Neutrophil (primary cell): ENCODE data around the gene RXRG.
"Not testable (repeated sequence)": the region's sequence is repeated elsewhere in the genome, so short reads cannot be mapped to it uniquely, and the experiment has no call there.

Experiments used
- H3K27ac ChIP-seq: fragments of 200-600 bp; sonication (generic); 2 replicates; pipeline ENCODE4 v1.5.1; 2016; ENCODE audit warnings: mild to moderate bottlenecking, moderate library complexity
- H3K27me3 ChIP-seq: fragments of 200-600 bp; sonication (generic); 2 replicates; pipeline ENCODE4 v1.6.0; 2016; ENCODE audit warnings: mild to moderate bottlenecking
- H3K36me3 ChIP-seq: fragments of 200-600 bp; sonication (generic); 2 replicates; pipeline ENCODE4 v1.5.1; 2017
- H3K4me1 ChIP-seq, 2 experiments: fragments of 200-600 bp in 1 of 2; sonication (generic) in 1 of 2; 1 replicate in 1 of 2; 2 replicates in 1 of 2; pipeline versions ENCODE4 v1.5.1 to v1.6.1; 2013 to 2016; ENCODE audit warnings: low read depth in 1 of 2, low read length in 1 of 2, mild to moderate bottlenecking in 1 of 2, moderate library complexity in 1 of 2; ENCODE audit not compliant: control insufficient read depth in 1 of 2, insufficient read depth in 1 of 2
- H3K4me3 ChIP-seq, 2 experiments: fragments of 200-600 bp in 1 of 2; sonication (generic) in 1 of 2; 1 replicate in 1 of 2; 2 replicates in 1 of 2; pipeline ENCODE4 v1.5.1; 2013 to 2016; ENCODE audit warnings: low read depth in 1 of 2, low read length in 1 of 2, mild to moderate bottlenecking in 1 of 2, moderate library complexity in 1 of 2
- H3K9me3 ChIP-seq: fragments of 200-600 bp; sonication (generic); 2 replicates; pipeline ENCODE4 v1.5.1; 2016
- CTCF ChIP-seq: fragments of 200-600 bp; sonication (generic); IDR thresholded peaks from 2 replicates; pipeline ENCODE4 v1.5.1; 2016; ENCODE audit warnings: antibody characterized with exemption

The RXRG gene

DNA sequence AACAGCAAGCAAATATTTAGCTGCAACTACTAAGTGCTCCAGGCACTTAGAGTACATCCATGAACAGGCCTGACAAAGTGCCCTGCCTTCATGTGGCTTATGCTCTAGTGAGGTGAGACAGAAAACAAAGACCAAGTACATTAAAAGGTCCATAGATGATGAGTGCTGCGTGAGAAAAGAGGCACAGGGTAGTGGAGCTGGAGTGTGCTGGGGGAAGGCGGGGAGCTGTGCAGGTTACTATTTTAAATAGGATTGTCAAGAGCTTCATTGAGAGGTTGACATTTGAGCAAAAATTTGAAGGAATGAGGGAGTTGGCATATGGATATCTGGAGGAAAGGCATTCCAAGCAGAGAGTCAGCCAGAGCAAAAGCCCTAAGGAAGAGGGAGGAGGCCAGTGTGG lies 29.3 kb upstream of the RXRG start:
- H3K4me3 ChIP-seq, result no peak overlapping the region
- TF ChIP-seq CTCF, result no peak

DNA sequence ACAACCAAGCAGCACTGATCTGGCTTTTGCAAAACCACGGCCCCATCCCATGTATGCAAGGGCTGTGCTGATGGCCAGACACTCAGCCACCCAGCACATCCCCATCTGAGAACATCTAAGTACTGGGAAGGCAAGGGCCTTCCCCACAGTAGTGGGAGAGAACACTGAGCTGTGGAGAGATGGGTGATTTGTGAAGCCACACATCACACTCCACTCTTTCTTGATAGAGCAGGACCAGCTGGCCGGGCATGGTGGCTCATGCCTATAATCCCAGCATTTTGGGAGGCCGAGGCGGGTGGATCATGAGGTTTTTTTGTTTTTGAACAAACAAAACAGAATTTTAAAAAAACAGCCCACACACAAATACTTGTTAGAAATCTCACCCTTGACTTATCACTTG lies 28.2 kb upstream of the RXRG start:
- TF ChIP-seq CTCF, result no peak
- Histone ChIP-seq H3K4me1 (no peaks in the 10 kb centered on the region), H3K27ac (no peak overlapping the region), H3K27me3 (no peaks in the 10 kb centered on the region), H3K36me3 (no peaks in the 10 kb centered on the region), H3K4me3 (no peak overlapping the region), H3K9me3 (no peaks in the 10 kb centered on the region)

More for the DNA sequence above, 29.3 kb upstream of the RXRG start:
- Histone ChIP-seq H3K9me3 (no peaks in the 10 kb centered on the region), H3K4me1 (no peaks in the 10 kb centered on the region), H3K27ac (no peak overlapping the region), H3K27me3 (no peaks in the 10 kb centered on the region), H3K36me3 (no peaks in the 10 kb centered on the region)

GRCh38 chr1:165468726-165469249 lies 23.9 kb upstream of the RXRG start:
- H3K36me3 ChIP-seq, result no peaks in the 10 kb centered on the region
- H3K27ac ChIP-seq, result no peak overlapping the region
- TF ChIP-seq CTCF, result no peak
- H3K4me1 ChIP-seq, result no peaks in the 10 kb centered on the region
- peaks cover 32% of the 10 kb centered on the region for H3K27me3 ChIP-seq
- H3K4me3 ChIP-seq, result no peak overlapping the region
- no peaks in the 10 kb centered on the region for H3K9me3 ChIP-seq

GRCh38 chr1:165468253-165468652 lies 23.3 kb upstream of the RXRG start:
- H3K36me3 ChIP-seq, result no peaks in the 10 kb centered on the region
- peaks cover 36% of the 10 kb centered on the region for H3K27me3 ChIP-seq
- TF ChIP-seq CTCF, result no peak
- no peaks in the 10 kb centered on the region for H3K4me1 ChIP-seq
- no peak overlapping the region for H3K4me3 ChIP-seq
- H3K9me3 ChIP-seq, result no peaks in the 10 kb centered on the region
- H3K27ac ChIP-seq, result no peak overlapping the region

DNA sequence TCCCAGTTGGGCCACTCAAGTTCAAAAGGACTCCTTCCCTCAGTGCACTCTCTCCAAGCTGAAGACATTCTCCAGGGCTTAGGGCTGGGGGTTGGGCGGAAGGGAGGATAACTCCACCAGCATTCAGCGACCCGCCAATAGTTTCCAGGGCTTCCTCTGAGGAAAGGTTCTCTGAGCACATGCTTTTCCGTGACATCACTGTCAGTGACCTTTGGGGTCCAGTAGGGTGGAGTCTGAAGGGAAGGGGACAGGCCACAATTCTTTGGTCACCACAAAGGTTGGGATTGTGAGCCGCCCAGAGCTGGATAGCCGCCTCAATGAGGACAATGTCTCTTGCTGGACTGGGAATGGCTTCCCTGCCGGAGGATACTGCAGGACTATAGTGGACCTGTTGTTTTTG lies 22.8 kb upstream of the RXRG start:
- H3K4me3 ChIP-seq, result no peak overlapping the region
- H3K4me1 ChIP-seq, result no peaks in the 10 kb centered on the region
- H3K27me3 ChIP-seq, result peaks cover 42% of the 10 kb centered on the region
- TF ChIP-seq CTCF, result no peak
- no peak overlapping the region for H3K27ac ChIP-seq
- H3K9me3 ChIP-seq, result no peaks in the 10 kb centered on the region
- no peaks in the 10 kb centered on the region for H3K36me3 ChIP-seq

- H3K4me3 ChIP-seq, result no peak overlapping the region
- no peaks in the 10 kb centered on the region for H3K36me3 ChIP-seq
- H3K9me3 ChIP-seq, result no peaks in the 10 kb centered on the region
- no peaks in the 10 kb centered on the region for H3K4me1 ChIP-seq
- TF ChIP-seq CTCF, result no peak
- H3K27ac ChIP-seq, result no peak overlapping the region
- H3K27me3 ChIP-seq, result peaks cover 42% of the 10 kb centered on the region
These were observed 19.1 kb upstream of the RXRG start for GRCh38 chr1:165463978-165464377.

DNA sequence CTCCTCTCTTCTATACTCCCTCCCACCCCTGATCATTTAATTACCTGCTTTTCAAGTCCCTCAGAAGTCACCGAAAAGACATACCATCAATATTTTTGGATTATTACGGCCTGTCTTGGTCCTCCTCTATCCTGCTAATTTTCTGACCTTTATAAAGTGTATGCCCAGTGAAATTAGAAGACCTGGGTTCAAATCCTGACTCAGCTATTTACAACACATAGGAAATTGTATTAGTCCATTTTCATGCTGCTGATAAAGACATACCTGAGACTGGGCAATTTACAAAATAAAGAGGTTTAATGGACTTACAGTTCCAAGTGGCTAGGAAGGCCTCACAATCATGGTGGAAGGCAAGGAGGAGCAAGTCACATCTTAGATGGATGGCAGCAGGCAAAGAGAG lies 14.8 kb upstream of the RXRG start:
- H3K4me1 ChIP-seq, H3K27ac ChIP-seq, H3K36me3 ChIP-seq, H3K9me3 ChIP-seq, H3K4me3 ChIP-seq: not testable (repeated sequence)
- peaks cover 29% of the 10 kb centered on the region for H3K27me3 ChIP-seq
